ENCODE measurements around the gene PRPF38B. TPM values are rescaled to one million over a fixed set of nuclear protein-coding genes. Genes with fewer than 3 reads are reported as not detected.

PRPF38B gene
- total and polyA plus RNA-seq, 2 donors from 2014 or later: 15.9 to 37.6 TPM

GRCh38 chr1:108745980-108746381, 53.9 kb downstream of the PRPF38B start:
- Histone ChIP-seq H3K36me3 (ENCODE audit: control insufficient read depth in 2 of 3, insufficient read depth in 3 of 3, low read length in 3 of 3) (no peaks in the 10 kb centered on the region), H3K4me1 (ENCODE audit: control insufficient read depth in 2 of 3, insufficient read depth in 2 of 3, low read depth in 1 of 3, low read length in 3 of 3) (peaks cover 4 to 15% (median 5%) of the 10 kb centered on the region in 3 donors), H3K27me3 (ENCODE audit: control insufficient read depth, insufficient read depth, low read length) (no peaks in the 10 kb centered on the region), H3K4me3 (ENCODE audit: low read length in 3 of 3) (peak overlapping the region; percentile 70 to 96 (median 74)), H3K9me3 (ENCODE audit: control insufficient read depth in 2 of 3, insufficient read depth in 1 of 3, low read length in 3 of 3) (no peaks in the 10 kb centered on the region), H3K27ac (ENCODE audit: low read depth in 2 of 2, low read length in 2 of 2) (peak overlapping the region; percentile 81 to 85), H3K9ac (ENCODE audit: low read length in 3 of 3) (peak overlapping the region in 1 of 3 donors; percentile 40)
- no peak for TF ChIP-seq CTCF (IDR thresholded peaks at IDR 0.05; ENCODE audit: borderline replicate concordance, extremely low read depth, insufficient read depth)
- intact Hi-C loops (cut with DNase I): no loop called here
- DNase-seq (no peak), FAIRE-seq (no peak)

- Histone ChIP-seq H3K36me3 (ENCODE audit: control insufficient read depth in 2 of 3, insufficient read depth in 3 of 3, low read length in 3 of 3) (no peaks in the 10 kb centered on the region), H3K9me3 (ENCODE audit: control insufficient read depth in 2 of 3, insufficient read depth in 1 of 3, low read length in 3 of 3) (no peaks in the 10 kb centered on the region), H3K4me1 (ENCODE audit: control insufficient read depth in 2 of 3, insufficient read depth in 2 of 3, low read depth in 1 of 3, low read length in 3 of 3) (peaks cover 4 to 15% (median 5%) of the 10 kb centered on the region in 3 donors), H3K27ac (ENCODE audit: low read depth in 2 of 2, low read length in 2 of 2) (peak within 1 kb of the TSS; percentile 81 to 98), H3K4me3 (ENCODE audit: low read length in 3 of 3) (peak within 1 kb of the TSS; percentile 74 to 96 (median 94)), H3K9ac (ENCODE audit: low read length in 3 of 3) (peak within 1 kb of the TSS; percentile 26 to 99 (median 91)), H3K27me3 (ENCODE audit: control insufficient read depth, insufficient read depth, low read length) (no peaks in the 10 kb centered on the region)
- intact Hi-C loops (cut with DNase I): no loop called here
- peak; percentile 89 for TF ChIP-seq CTCF (IDR thresholded peaks at IDR 0.05; ENCODE audit: borderline replicate concordance, extremely low read depth, insufficient read depth)
- FAIRE-seq: peak; percentile 81
- peak; percentile 98 to 100 (median 99) for DNase-seq
Observed at GRCh38 chr1:108746382-108747170, 54.5 kb downstream of the PRPF38B start, which contains the start of gene STXBP3. STXBP3 (plus strand) TSS chr1:108746674; CDS start chr1:108746738, 64 bp downstream.

GRCh38 chr1:108747171-108747850, 55.2 kb downstream of the PRPF38B start:
- intact Hi-C loops (cut with DNase I): no loop called here
- Histone ChIP-seq H3K36me3 (ENCODE audit: control insufficient read depth in 2 of 3, insufficient read depth in 3 of 3, low read length in 3 of 3) (no peaks in the 10 kb centered on the region), H3K27me3 (ENCODE audit: control insufficient read depth, insufficient read depth, low read length) (no peaks in the 10 kb centered on the region), H3K9me3 (ENCODE audit: control insufficient read depth in 2 of 3, insufficient read depth in 1 of 3, low read length in 3 of 3) (no peaks in the 10 kb centered on the region), H3K4me1 (ENCODE audit: control insufficient read depth in 2 of 3, insufficient read depth in 2 of 3, low read depth in 1 of 3, low read length in 3 of 3) (peaks cover 4 to 15% (median 5%) of the 10 kb centered on the region in 3 donors), H3K4me3 (ENCODE audit: low read length in 3 of 3) (peak overlapping the region; percentile 74 to 96 (median 94)), H3K9ac (ENCODE audit: low read length in 3 of 3) (peak overlapping the region; percentile 26 to 99 (median 91)), H3K27ac (ENCODE audit: low read depth in 2 of 2, low read length in 2 of 2) (peak overlapping the region; percentile 81 to 98)
- no peak for TF ChIP-seq CTCF (IDR thresholded peaks at IDR 0.05; ENCODE audit: borderline replicate concordance, extremely low read depth, insufficient read depth)
- DNase-seq (peak; percentile 87 to 94 (median 89)), FAIRE-seq (no peak)

All from kidney (tissue), 14 donors.